Astrocyte of the spinal cord (primary cell): ENCODE results near the gene C11orf97.

Experiments
- DNase-seq: peaks from one replicate; pipeline ENCODE4 v3.0.0; 2011; ENCODE audit warnings: low read depth, low spot score
- H3K4me3 ChIP-seq: 2 replicates; pipeline ENCODE4 v1.5.1; 2011; ENCODE audit warnings: low read depth, mild to moderate bottlenecking, low read length, moderate library complexity
- in situ Hi-C: cut with HindIII; loops from 2 replicates; pipeline ENCODE4 v1.10.0; 2017; ENCODE audit warnings: low sequenced_read_pairs
- TF ChIP-seq, protein P1 (sequence below): IDR thresholded peaks from 2 replicates; pipeline ENCODE4 v1.5.1; 2012; ENCODE audit warnings: low read depth, mild to moderate bottlenecking, low read length, inconsistent platforms

The C11orf97 gene

DNA sequence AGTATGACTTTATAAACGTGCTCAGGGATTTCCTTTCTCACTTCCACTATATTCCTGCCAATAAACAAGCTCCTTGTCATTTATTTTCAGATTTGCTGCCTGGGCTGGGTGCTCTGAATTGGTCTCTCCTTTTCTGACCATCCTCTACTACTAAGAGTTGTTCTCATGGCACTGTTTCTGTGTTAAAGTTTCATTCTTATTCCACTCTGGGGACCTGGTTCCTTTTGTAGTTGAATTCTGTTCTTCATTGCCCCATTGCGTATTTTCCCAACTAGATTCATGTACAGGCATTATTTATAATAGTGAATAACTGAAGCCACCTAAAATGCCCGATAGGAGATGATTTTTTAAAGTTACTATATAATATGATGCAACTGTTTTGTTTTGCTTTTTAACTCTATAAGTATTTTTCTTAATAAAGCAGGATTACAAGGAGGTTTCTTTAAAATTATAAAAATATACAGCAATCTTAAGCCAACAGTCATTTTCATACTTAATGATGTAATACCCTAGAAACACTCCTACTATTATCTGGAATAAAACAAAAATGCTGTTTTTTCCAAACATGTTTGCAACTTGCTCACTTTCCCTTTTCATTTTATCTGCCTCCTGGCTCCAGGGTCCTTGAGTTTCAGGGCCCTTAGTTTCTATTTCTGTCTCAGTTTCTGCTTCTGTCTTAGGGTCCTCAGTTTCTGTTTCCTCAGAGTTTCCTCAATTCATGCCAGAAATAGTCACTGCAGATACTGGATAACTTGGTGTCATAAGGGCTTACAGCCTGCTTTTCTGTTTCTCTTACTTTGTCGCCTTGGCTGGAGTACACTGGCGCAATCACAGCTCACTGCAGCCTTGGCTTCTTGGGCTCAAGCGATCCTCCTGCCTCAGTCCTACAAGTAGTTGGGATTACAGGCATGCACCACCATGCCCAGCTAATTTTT is 21.7 kb downstream of the C11orf97 start:
- in situ Hi-C loops = no loop called here
- no peak for DNase-seq
- TF ChIP-seq, protein P1, sequence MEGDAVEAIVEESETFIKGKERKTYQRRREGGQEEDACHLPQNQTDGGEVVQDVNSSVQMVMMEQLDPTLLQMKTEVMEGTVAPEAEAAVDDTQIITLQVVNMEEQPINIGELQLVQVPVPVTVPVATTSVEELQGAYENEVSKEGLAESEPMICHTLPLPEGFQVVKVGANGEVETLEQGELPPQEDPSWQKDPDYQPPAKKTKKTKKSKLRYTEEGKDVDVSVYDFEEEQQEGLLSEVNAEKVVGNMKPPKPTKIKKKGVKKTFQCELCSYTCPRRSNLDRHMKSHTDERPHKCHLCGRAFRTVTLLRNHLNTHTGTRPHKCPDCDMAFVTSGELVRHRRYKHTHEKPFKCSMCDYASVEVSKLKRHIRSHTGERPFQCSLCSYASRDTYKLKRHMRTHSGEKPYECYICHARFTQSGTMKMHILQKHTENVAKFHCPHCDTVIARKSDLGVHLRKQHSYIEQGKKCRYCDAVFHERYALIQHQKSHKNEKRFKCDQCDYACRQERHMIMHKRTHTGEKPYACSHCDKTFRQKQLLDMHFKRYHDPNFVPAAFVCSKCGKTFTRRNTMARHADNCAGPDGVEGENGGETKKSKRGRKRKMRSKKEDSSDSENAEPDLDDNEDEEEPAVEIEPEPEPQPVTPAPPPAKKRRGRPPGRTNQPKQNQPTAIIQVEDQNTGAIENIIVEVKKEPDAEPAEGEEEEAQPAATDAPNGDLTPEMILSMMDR = no peak

DNA sequence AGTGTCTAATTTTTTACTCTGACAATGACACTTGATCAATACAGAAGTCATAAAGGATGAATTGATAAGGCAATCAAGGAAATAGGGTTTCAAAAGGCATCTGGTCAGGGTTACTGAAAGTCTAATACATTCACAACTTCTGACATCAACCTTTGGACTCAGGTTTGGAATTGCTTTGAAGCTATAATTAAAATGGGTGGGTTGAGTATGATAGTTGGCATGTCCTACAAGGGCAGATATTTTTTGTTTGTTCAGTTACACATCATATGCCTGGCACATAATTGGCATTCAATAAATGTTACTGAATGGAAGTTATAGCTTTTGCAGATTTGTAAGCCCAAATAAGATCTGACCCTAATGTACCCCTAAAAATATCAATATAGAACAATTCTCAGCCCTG is 24.1 kb downstream of the C11orf97 start:
- TF ChIP-seq, protein P1 = no peak
- no peak overlapping the region for H3K4me3 ChIP-seq
- no peak for DNase-seq
- in situ Hi-C loops = no loop called here

More for the DNA sequence above, 21.7 kb downstream of the C11orf97 start:
- no peak overlapping the region for H3K4me3 ChIP-seq

DNA sequence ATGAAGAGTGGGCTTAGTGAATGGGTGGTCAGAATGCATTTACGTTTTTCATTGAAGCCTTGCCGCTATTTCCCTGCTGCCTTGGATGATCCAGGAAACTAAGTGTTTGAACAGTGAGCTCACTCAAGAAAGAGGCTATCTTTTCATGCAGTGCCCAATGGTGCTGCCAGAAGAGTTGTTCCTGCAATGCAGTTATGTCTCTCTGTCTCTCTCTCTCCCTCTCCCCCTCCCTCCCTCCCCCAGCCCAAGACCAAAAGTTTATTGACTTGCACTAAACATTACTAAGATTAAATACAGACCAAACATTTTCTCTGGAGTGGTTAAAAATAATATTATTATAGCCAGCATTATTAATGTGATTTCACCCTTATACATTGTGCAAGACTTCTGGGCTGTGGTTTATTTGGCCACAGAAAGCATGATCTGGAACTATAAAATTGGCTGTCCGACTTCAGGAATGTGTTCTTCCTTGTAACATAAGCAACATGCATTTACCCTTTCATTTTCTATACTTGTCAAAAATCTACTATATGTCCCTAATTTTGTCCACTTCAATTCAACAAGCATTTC is 24.9 kb downstream of the C11orf97 start:
- TF ChIP-seq, protein P1 = no peak
- H3K4me3 ChIP-seq = no peak overlapping the region
- DNase-seq = peak; percentile 68
- in situ Hi-C loops = no loop called here

DNA sequence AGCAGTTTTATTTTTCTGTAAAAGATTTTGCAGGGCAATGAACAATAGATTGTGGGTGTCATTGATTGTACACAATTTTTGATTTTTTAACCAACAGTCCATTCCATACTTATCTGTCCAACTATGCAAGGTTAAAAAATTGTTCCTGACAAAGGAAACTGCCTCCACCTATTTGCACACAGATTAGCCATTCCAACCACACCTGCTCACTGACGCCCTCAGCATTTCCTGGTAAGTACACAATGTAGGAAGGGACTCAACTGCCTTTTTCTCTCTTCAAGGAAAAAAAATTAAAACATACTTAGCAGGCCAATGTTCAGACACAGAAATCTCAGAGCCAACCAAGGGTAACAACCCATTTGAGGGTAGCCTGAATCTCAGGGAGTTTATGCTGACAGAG is 27.2 kb downstream of the C11orf97 start:
- H3K4me3 ChIP-seq = no peak overlapping the region
- TF ChIP-seq, protein P1 = no peak
- DNase-seq = no peak
- in situ Hi-C loops = no loop called here

DNA sequence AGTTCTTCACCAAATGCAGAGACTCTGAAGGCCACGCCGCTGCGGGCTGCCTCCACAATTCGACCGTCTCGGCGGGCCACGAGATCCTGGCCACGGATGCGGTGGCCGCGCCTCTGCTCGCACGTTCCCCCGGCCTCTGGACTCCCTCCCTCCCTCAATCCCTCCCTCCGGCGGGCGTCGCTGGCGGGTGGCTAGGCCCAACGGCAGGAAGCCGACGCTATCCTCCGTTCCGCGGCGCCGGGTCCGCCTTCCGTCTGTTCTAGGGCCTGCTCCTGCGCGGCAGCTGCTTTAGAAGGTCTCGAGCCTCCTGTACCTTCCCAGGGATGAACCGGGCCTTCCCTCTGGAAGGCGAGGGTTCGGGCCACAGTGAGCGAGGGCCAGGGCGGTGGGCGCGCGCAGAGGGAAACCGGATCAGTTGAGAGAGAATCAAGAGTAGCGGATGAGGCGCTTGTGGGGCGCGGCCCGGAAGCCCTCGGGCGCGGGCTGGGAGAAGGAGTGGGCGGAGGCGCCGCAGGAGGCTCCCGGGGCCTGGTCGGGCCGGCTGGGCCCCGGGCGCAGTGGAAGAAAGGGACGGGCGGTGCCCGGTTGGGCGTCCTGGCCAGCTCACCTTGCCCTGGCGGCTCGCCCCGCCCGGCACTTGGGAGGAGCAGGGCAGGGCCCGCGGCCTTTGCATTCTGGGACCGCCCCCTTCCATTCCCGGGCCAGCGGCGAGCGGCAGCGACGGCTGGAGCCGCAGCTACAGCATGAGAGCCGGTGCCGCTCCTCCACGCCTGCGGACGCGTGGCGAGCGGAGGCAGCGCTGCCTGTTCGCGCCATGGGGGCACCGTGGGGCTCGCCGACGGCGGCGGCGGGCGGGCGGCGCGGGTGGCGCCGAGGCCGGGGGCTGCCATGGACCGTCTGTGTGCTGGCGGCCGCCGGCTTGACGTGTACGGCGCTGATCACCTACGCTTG is 31.7 kb downstream of the C11orf97 start, which contains the start of gene FUT4:
Gene FUT4 (plus strand): TSS at position 227 of the 951 bp plus-strand sequence. CDS start 213 bp downstream, at position 440.
- peak; percentile 86 for DNase-seq
- TF ChIP-seq, protein P1 = no peak
- in situ Hi-C loops = no loop called here
- H3K4me3 ChIP-seq = peak within 1 kb of the TSS; percentile 50
